Neutrophil (primary cell): ENCODE measurements around the gene MAP2K5.

Experiments
- H3K27ac ChIP-seq: fragments of 200-600 bp; sonication (generic); 2 replicates; pipeline ENCODE4 v1.5.1; 2016; ENCODE audit warnings: mild to moderate bottlenecking, moderate library complexity
- H3K27me3 ChIP-seq: fragments of 200-600 bp; sonication (generic); 2 replicates; pipeline ENCODE4 v1.6.0; 2016; ENCODE audit warnings: mild to moderate bottlenecking
- H3K36me3 ChIP-seq: fragments of 200-600 bp; sonication (generic); 2 replicates; pipeline ENCODE4 v1.5.1; 2017
- H3K4me1 ChIP-seq, 2 experiments: fragments of 200-600 bp in 1 of 2; sonication (generic) in 1 of 2; 1 replicate in 1 of 2; 2 replicates in 1 of 2; pipeline versions ENCODE4 v1.5.1 to v1.6.1; 2013 to 2016; ENCODE audit warnings: low read depth in 1 of 2, low read length in 1 of 2, mild to moderate bottlenecking in 1 of 2, moderate library complexity in 1 of 2; ENCODE audit not compliant: control insufficient read depth in 1 of 2, insufficient read depth in 1 of 2
- H3K4me3 ChIP-seq, 2 experiments: fragments of 200-600 bp in 1 of 2; sonication (generic) in 1 of 2; 1 replicate in 1 of 2; 2 replicates in 1 of 2; pipeline ENCODE4 v1.5.1; 2013 to 2016; ENCODE audit warnings: low read depth in 1 of 2, low read length in 1 of 2, mild to moderate bottlenecking in 1 of 2, moderate library complexity in 1 of 2
- H3K9me3 ChIP-seq: fragments of 200-600 bp; sonication (generic); 2 replicates; pipeline ENCODE4 v1.5.1; 2016
- CTCF ChIP-seq: fragments of 200-600 bp; sonication (generic); IDR thresholded peaks from 2 replicates; pipeline ENCODE4 v1.5.1; 2016; ENCODE audit warnings: antibody characterized with exemption

The MAP2K5 gene

GRCh38 chr15:67554580-67554979 is 12.1 kb downstream of the MAP2K5 start:
- no peak for TF ChIP-seq CTCF
- Histone ChIP-seq H3K27me3 (no peaks in the 10 kb centered on the region), H3K9me3 (no peaks in the 10 kb centered on the region), H3K27ac (no peak overlapping the region), H3K36me3 (peaks cover 11% of the 10 kb centered on the region), H3K4me3 (no peak overlapping the region), H3K4me1 (no peaks in the 10 kb centered on the region)

GRCh38 chr15:67556976-67557570 is 14.6 kb downstream of the MAP2K5 start:
- H3K36me3 ChIP-seq, result peaks cover under 1% of the 10 kb centered on the region
- no peak overlapping the region for H3K4me3 ChIP-seq
- H3K27ac ChIP-seq, result no peak overlapping the region
- H3K4me1 ChIP-seq, result no peaks in the 10 kb centered on the region
- H3K27me3 ChIP-seq, result no peaks in the 10 kb centered on the region
- TF ChIP-seq CTCF, result no peak
- no peaks in the 10 kb centered on the region for H3K9me3 ChIP-seq

- Histone ChIP-seq H3K4me1 (no peaks in the 10 kb centered on the region), H3K27ac (no peak overlapping the region), H3K4me3 (no peak overlapping the region), H3K27me3 (no peaks in the 10 kb centered on the region), H3K9me3 (no peaks in the 10 kb centered on the region), H3K36me3 (no peaks in the 10 kb centered on the region)
- no peak for TF ChIP-seq CTCF
Observed at GRCh38 chr15:67558502-67558901, 16.0 kb downstream of the MAP2K5 start.

GRCh38 chr15:67559158-67559557 is 16.7 kb downstream of the MAP2K5 start:
- Histone ChIP-seq H3K27me3 (no peaks in the 10 kb centered on the region), H3K9me3 (no peaks in the 10 kb centered on the region), H3K4me3 (no peak overlapping the region), H3K36me3 (no peaks in the 10 kb centered on the region), H3K27ac (no peak overlapping the region), H3K4me1 (no peaks in the 10 kb centered on the region)
- TF ChIP-seq CTCF, result no peak

- Histone ChIP-seq H3K9me3 (no peaks in the 10 kb centered on the region), H3K27me3 (no peaks in the 10 kb centered on the region), H3K36me3 (no peaks in the 10 kb centered on the region), H3K27ac (no peak overlapping the region), H3K4me3 (no peak overlapping the region), H3K4me1 (no peaks in the 10 kb centered on the region)
- TF ChIP-seq CTCF, result no peak
Observed at GRCh38 chr15:67559576-67559975, 17.1 kb downstream of the MAP2K5 start.

GRCh38 chr15:67560320-67560719 is 17.8 kb downstream of the MAP2K5 start:
- H3K27me3 ChIP-seq, result no peaks in the 10 kb centered on the region
- no peak overlapping the region for H3K27ac ChIP-seq
- H3K4me1 ChIP-seq, result no peaks in the 10 kb centered on the region
- no peaks in the 10 kb centered on the region for H3K36me3 ChIP-seq
- H3K4me3 ChIP-seq, result no peak overlapping the region
- TF ChIP-seq CTCF, result no peak
- no peaks in the 10 kb centered on the region for H3K9me3 ChIP-seq
